ENCODE measurements around the gene GTPBP4. TPM values are rescaled to one million over a fixed set of nuclear protein-coding genes. Genes with fewer than 3 reads are reported as not detected.
A peak's percentile ranks its signal among the peaks of the same experiment; 100 is the strongest.

The GTPBP4 gene
- total and polyA plus RNA-seq, 4 donors: 9.8 to 15.1 (median 12.1) TPM

DNA sequence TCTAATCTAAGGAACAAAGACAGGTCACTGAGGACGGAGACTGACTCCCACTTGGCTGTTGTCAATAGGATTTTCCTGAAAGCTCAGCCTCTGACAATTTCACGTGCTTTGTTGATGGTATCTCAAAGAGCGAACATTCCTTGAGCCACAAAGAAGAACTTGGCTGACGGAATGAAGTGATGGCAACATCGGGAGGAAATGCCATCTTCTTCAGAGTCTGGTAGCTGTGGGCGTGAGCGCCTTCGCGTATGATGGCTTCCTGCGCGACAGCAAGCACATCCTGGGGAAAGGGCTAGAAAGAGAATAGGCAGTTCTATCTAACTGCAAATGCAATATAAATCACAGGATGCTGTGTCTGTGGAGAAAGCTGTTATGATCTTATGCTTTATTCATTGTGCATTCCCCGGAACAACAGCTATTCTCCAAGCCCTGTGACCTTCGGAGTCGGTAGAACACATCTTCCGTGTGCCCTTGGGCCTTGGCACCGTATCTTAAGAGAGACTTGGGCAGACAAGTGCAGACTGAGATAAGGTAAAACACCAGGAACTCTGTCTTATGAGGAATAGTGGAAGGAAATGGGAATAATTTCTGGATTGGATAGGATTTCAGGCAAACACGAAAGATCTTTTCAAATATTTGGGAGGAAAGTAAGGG, 19.6 kb upstream of the GTPBP4 start:
- Histone ChIP-seq H3K4me1 (ENCODE audit: control insufficient read depth in 4 of 4, insufficient read depth in 4 of 4, low read length in 3 of 4) (peaks cover 0 to 24% (median 18%) of the 10 kb centered on the region in 4 donors), H3K27ac (ENCODE audit: low read depth in 1 of 2, low read length in 2 of 2) (no peak overlapping the region), H3K9me3 (ENCODE audit: control insufficient read depth in 4 of 4, low read length in 3 of 4) (no peaks in the 10 kb centered on the region), H3K9ac (ENCODE audit: low read depth in 1 of 2, low read length in 2 of 2) (no peak overlapping the region), H3K4me3 (ENCODE audit: low read depth in 1 of 3, low read length in 3 of 3) (no peak overlapping the region), H3K36me3 (ENCODE audit: control insufficient read depth in 4 of 4, insufficient read depth in 3 of 4, low read depth in 1 of 4, low read length in 3 of 4) (no peaks in the 10 kb centered on the region), H3K27me3 (ENCODE audit: control insufficient read depth in 4 of 4, insufficient read depth in 4 of 4, low read length in 3 of 4) (no peaks in the 10 kb centered on the region)
- 85% methylated on average over 17 of the region's 17 CpGs for WGBS
- TF ChIP-seq YY1 (IDR thresholded peaks at IDR 0.05) (no peak), HNF4G (IDR thresholded peaks at IDR 0.05) (no peak), FOXA1 (IDR thresholded peaks at IDR 0.05) (no peak), SP1 (IDR thresholded peaks at IDR 0.05) (no peak), HNF4A (conservative IDR thresholded peaks at IDR 0.05) (no peak), TAF1 (conservative IDR thresholded peaks at IDR 0.05) (no peak)
- TF ChIP-seq, protein P1, sequence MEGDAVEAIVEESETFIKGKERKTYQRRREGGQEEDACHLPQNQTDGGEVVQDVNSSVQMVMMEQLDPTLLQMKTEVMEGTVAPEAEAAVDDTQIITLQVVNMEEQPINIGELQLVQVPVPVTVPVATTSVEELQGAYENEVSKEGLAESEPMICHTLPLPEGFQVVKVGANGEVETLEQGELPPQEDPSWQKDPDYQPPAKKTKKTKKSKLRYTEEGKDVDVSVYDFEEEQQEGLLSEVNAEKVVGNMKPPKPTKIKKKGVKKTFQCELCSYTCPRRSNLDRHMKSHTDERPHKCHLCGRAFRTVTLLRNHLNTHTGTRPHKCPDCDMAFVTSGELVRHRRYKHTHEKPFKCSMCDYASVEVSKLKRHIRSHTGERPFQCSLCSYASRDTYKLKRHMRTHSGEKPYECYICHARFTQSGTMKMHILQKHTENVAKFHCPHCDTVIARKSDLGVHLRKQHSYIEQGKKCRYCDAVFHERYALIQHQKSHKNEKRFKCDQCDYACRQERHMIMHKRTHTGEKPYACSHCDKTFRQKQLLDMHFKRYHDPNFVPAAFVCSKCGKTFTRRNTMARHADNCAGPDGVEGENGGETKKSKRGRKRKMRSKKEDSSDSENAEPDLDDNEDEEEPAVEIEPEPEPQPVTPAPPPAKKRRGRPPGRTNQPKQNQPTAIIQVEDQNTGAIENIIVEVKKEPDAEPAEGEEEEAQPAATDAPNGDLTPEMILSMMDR (IDR thresholded peaks at IDR 0.05; ENCODE audit: low read depth, low read length, missing input control): no peak
- TF ChIP-seq, protein P2, sequence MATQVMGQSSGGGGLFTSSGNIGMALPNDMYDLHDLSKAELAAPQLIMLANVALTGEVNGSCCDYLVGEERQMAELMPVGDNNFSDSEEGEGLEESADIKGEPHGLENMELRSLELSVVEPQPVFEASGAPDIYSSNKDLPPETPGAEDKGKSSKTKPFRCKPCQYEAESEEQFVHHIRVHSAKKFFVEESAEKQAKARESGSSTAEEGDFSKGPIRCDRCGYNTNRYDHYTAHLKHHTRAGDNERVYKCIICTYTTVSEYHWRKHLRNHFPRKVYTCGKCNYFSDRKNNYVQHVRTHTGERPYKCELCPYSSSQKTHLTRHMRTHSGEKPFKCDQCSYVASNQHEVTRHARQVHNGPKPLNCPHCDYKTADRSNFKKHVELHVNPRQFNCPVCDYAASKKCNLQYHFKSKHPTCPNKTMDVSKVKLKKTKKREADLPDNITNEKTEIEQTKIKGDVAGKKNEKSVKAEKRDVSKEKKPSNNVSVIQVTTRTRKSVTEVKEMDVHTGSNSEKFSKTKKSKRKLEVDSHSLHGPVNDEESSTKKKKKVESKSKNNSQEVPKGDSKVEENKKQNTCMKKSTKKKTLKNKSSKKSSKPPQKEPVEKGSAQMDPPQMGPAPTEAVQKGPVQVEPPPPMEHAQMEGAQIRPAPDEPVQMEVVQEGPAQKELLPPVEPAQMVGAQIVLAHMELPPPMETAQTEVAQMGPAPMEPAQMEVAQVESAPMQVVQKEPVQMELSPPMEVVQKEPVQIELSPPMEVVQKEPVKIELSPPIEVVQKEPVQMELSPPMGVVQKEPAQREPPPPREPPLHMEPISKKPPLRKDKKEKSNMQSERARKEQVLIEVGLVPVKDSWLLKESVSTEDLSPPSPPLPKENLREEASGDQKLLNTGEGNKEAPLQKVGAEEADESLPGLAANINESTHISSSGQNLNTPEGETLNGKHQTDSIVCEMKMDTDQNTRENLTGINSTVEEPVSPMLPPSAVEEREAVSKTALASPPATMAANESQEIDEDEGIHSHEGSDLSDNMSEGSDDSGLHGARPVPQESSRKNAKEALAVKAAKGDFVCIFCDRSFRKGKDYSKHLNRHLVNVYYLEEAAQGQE (IDR thresholded peaks at IDR 0.05): no peak
- DNase-seq (ENCODE audit: low spot score): no peak

DNA sequence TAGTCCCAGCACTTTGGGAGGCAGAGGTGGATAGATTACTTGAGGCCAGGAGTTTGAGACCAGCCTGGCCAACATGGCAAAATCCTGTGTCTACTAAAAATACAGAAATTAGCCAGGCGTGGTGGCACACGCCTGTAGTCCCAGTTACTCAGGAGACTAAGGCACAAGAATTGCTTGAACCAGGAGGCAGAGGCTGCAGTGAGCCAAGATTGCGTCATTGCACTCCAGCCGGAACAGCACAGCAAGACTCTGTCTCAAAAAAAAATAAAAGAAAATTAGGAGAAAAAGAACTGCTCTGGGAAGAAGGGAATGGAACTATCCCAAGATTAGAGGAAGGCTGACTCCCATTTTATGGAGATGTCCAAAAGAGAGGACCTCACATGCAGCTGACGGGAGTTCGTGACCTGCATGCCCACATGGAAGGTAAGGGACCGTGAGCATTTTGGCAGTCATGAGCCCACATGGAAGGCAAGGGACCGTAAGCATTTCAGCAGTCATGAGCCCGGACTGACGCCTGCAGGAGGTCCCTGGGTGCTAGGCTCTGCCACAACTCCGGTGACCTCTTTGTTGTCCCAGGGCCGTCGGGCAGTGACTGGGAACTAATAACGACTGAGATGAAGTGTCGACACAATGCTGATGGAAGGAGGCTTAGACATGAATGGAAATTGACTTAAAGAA, 18.6 kb upstream of the GTPBP4 start:
- no peak for DNase-seq (ENCODE audit: low spot score)
- TF ChIP-seq RXRA (IDR thresholded peaks at IDR 0.05) (peak in 1 of 2 donors; percentile 19), HNF4G (IDR thresholded peaks at IDR 0.05) (no peak), RAD21 (IDR thresholded peaks at IDR 0.05) (no peak)
- peaks cover 0 to 24% (median 18%) of the 10 kb centered on the region in 4 donors for H3K4me1 ChIP-seq (ENCODE audit: control insufficient read depth in 4 of 4, insufficient read depth in 4 of 4, low read length in 3 of 4)
- H3K9me3 ChIP-seq (ENCODE audit: control insufficient read depth in 4 of 4, low read length in 3 of 4): no peaks in the 10 kb centered on the region
- H3K27me3 ChIP-seq (ENCODE audit: control insufficient read depth in 4 of 4, insufficient read depth in 4 of 4, low read length in 3 of 4): no peaks in the 10 kb centered on the region
- H3K27ac ChIP-seq (ENCODE audit: low read depth in 1 of 2, low read length in 2 of 2): no peak overlapping the region
- WGBS: 63% methylated on average over 15 of the region's 15 CpGs
- H3K9ac ChIP-seq (ENCODE audit: low read depth in 1 of 2, low read length in 2 of 2): no peak overlapping the region
- no peak overlapping the region for H3K4me3 ChIP-seq (ENCODE audit: low read depth in 1 of 3, low read length in 3 of 3)
- no peaks in the 10 kb centered on the region for H3K36me3 ChIP-seq (ENCODE audit: control insufficient read depth in 4 of 4, insufficient read depth in 3 of 4, low read depth in 1 of 4, low read length in 3 of 4)
